GM18519 (cell line): ENCODE measurements around the gene SIGLECL1.
"Not testable (repeated sequence)": the region's sequence is repeated elsewhere in the genome, so short reads cannot be mapped to it uniquely, and the experiment has no call there.

Source experiments
- ATAC-seq: cut with Tn5 transposase; IDR thresholded peaks from one replicate; pipeline ENCODE4 v1.9.1; 2021; ENCODE audit warnings: mild to moderate bottlenecking, moderate library complexity; ENCODE audit not compliant: unreplicated experiment, low FRiP score

The SIGLECL1 gene

DNA sequence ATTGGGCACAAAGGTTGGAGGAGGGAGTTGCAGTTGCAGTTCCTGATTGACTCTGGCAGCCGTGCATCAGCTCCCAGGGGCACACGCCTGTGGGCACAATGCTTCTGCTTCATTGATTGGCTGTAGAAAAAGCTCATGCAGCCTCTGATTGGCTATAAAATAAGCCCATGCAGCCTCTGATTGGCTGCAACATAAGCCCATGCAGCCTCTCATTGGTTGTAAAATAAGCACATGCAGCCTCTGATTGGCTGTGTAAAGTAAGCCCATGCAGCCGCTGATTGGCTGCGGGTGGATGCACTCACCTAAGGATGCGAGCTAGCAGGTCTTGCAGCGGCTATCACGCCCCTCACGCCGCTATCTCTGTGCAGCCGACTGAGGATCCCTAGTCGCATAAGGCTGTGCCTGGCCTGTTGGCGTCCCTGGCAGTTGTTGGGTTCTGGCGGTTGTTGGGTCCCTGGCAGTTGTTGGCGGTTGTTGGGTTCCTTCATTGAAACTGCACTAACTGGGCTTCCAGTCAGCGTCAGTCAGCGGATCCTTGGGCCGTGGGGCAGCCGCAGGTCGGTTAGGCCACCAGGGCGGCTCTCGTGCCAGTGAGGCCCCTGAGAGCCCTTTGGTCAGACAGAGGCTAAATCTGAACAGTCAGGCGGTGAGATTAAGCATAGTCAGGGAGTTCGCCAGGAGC lies at the start of gene SIGLECL1:
SIGLECL1 (plus strand) TSS at position 295 of the 682 bp plus-strand sequence. CDS start 12,993 bp downstream, outside the sequence.
- ATAC-seq: no peak

DNA sequence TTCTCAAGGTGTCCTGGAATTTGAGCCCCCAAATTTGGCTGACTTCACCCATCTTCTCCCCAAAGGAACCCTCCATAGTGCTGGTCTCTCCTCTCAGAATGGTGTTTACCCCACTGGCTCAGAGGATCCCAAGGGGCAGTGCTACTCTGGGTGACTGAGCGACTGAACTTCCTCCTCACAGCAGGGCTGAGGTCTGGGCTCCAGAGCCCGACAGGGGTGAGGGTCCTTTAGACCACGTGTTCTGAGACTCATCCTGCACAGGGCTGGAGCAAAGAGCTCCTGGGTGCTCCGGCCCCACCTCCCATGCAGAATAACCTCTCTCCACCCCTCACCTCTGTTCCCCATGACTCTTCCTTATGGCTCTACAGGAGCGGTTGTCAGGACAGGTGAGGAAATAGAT lies 49.2 kb upstream of the SIGLECL1 start:
- no peak for ATAC-seq

DNA sequence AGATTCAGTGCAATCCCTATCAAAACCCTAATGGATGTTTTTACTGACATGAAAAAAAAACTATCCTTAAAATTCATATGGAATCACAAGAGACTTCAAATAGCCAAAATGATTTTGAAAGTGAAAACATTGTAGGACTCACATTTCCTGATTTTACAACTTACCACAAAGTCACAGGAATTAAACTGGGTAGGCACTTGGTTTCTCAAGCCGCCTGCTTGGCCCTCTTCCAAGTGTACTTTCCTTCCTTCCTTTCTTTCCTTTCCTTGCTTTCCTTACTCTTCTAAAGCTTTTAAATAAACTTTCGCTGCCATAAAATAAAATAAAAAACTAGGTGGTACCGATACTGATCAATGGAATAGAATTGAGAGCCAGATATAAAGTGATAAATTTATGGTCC lies 47.0 kb upstream of the SIGLECL1 start:
- ATAC-seq: no peak

DNA sequence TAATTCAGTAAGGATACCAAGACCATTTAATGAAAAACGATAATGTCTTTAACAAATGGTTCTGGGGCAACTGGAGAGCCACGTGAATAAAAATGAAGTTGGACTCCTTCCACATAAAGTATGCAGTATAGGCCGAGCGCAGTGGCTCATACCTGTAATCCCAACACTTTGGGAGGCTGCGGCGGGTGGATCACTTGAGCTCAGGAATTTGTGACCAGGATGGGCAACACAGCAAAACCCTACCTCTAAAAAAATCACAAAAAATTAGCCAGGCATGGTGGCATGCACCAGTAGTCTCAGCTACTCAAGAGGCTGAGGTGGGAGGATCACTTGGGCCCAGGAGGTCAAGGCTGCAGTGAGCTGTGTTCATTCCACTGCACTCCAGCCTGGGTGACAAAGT lies 46.6 kb upstream of the SIGLECL1 start:
- ATAC-seq: no peak

DNA sequence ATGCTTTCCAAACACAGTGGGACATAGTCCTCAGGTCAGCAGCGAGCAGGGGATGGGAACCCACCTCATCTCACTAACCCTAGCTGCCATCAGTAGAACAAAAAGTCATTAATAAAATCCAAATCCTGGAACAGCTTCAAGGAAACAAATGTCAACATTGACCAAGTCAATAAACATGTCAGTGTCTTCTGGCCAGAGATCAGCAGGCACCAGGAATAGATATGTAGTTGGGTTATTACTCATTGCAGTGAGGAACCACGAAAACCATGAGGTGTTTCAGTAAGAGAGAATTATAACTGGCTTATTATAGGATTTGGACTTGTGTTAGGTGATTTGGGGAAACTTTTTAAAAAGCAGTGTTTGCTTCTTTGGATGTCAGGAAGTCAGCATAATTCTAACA lies 43.1 kb upstream of the SIGLECL1 start:
- no peak for ATAC-seq

DNA sequence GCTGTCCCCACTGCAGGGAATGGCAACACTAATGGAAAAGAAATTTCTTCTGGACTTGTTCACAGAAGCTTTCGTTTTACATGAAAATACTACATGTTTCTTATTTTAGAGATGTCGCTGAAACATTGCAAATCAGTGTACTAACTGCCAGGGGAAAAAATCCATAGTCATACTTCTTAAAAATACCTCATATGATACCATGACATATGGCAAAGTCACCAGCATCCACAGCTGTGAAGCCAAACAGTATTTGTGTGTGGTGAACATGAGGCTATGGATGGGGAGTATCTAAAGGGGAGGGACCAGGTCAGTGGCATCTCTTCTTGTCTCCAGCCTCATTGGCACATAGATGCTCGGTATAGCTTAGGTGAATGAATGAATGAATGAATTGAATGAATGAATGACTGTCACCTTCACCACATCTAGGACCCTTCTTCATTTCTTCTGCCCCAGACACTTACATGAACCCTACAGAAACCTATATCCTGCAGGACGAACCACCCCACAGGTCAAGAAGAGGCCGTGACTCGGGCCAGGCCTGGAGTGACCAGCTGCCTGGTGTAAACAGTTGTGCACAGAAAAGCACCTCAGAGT lies 40.6 kb upstream of the SIGLECL1 start:
- ATAC-seq: no peak

DNA sequence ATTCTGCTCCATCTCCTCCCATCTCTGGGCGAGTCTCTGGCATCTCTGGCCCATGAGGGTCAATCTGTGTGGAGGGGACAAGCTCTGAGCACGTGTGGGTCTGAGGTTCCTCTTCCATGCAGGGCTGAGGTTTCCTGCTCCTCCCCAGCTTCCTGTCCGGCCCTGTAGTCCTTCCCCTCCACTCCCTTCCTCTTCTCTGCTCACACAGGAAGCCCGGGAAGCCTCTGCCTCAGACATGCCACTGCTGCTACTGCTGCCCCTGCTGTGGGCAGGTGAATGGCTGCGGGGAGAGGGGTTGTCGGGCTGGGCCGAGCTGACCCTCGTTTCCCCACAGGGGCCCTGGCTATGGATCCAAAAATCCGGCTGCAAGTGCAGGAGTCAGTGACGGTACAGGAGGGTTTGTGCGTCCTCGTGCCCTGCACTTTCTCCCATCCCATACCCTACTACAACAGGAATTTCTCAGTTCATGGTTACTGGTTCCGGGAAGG lies 40.0 kb upstream of the SIGLECL1 start:
- not testable (repeated sequence) for ATAC-seq

DNA sequence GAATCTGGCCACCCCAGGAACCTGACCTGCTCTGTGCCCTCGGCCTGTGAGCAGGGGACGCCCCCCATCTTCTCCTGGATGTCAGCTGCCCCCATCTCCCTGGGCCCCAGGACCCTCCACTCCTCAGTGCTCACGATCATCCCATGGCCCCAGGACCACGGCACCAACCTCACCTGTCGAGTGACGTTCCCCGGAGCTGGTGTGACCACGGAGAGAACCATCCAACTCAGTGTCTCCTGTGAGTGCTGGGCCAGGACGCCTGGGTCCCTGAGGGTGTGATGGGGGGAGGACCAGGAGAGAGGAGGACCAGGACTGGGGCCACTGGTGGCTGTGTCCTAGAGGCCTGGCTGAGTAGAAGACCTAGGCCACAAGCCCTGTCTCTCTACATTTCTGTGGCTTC lies 39.0 kb upstream of the SIGLECL1 start:
- no peak for ATAC-seq

DNA sequence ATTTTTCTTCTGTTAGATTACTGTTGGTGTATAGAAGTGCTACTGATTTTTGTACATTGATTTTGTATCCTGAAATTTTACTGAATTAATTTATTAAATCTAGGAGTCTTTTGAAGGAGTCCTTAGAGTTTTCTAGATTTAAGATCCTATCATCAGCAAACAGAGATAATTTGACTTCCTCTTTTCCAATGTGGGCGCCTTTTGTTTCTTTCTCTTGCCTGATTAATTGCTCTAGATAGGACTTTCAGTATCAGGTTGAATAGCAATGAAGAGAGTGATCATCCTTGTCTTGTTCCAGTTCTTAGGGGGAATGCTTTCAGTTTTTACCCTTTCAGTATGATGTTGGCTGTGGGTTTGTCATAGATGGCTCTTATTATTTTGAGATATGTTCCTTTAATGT lies 31.6 kb upstream of the SIGLECL1 start:
- ATAC-seq: no peak

DNA sequence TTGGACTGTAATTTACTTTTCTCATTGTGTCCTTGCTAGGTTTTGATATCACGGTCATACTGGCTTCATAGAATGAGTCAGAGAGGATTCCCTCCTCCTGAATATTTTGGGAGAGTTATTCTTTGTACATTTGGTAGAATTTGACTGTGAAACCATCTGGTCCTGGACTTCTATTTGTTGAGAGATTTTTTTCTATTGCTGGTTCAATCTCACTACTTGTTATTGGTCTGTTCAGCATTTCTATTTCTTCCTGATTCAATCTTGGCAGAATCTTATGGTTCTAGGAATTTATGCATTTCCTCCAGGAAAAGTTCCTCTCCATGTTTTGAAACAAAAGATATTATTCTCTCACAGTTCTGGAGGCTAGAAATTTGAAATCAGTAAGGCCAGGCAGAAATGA lies 30.9 kb upstream of the SIGLECL1 start:
- ATAC-seq: no peak

DNA sequence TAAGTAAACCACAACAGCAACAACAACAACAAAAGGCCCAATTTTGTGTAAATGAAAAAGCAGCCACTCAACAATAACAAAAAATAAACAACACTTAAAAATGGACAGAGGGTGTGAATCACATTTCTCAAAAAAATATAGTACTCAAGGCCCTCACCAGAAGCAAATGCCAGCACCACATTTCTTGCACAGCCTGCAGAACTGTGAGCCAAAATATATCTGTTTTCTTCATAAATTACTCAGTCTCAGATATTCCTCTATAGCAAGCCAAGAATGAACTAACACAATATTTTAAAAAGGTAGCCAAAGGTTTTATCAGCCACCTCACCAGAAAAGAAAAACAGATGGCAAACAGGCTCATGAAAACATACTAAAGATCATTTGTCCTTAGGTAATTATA lies 29.9 kb upstream of the SIGLECL1 start:
- ATAC-seq: no peak

DNA sequence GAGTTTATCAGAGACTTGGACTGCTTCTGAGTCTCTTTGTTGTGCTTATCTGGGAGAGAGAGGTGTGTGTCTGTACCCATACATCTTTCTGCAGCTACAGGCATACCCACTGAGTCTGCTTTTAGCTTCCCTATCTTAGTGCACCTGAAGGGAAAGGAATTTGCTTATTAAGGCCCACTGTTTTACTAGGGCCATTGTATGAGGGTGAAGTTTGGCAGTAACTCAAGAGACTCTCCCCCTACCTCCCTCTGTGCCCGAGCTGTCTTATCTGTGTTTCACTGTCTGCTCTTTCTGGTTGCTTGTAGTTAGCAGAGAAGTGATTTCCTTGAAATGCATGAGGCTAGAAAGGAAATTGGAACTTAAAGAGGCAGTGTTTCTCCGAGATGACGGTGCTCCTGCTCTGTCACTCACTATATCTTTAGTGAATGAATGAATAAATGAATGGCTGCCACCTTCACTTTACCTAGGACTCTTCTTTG lies 26.7 kb upstream of the SIGLECL1 start:
- no peak for ATAC-seq

DNA sequence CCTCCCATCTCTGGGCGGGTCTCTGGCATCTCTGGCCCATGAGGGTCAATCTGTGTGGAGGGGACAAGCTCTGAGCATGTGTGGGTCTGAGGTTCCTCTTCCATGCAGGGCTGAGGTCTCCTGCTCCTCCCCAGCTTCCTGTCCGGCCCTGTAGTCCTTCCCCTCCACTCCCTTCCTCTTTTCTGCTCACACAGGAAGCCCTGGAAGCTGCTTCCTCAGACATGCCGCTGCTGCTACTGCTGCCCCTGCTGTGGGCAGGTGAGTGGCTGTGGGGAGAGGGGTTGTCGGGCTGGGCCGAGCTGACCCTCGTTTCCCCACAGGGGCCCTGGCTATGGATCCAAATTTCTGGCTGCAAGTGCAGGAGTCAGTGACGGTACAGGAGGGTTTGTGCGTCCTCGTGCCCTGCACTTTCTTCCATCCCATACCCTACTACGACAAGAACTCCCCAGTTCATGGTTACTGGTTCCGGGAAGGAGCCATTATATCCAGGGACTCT lies 25.9 kb upstream of the SIGLECL1 start, which contains the start of gene CD33:
CD33 (plus strand) TSS at position 183 of the 496 bp plus-strand sequence; CDS start at position 222, 39 bp downstream.
- ATAC-seq: not testable (repeated sequence)

DNA sequence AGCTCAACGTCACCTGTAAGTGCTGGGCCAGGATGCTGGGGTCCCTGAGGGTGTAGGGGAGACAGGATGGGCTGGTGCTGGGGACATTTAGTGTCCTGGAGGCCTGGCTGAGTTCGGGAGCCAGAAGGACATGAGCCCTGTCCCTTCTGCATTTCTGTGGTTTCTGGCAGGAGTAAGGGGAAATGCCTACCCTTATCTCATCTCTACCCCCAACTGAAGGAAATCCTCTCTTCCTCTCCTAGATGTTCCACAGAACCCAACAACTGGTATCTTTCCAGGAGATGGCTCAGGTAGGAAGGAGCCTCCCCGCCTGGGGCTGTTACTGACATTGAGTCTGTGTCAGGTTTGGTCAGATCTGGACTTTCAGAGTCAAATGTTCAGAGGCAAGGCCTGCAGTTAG lies 24.8 kb upstream of the SIGLECL1 start:
- ATAC-seq: no peak

DNA sequence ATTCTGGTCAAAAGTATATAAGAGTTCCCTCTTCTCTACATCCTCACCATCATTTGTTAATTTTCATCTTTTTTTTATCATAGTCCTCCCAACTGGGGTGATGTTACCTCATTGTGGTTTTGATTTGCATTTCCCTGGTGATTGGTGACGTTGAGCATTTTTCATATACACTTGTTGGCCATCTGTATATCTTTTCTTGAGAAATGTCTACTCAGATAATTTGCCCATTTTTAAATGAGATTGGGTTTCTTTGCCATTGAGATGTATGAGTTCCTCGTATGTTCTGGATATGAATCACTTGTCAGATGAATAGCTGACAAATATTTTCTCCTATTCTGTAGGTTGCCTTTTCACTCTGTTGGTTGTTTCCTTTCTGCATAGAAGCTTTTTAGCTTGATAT lies 23.6 kb upstream of the SIGLECL1 start:
- ATAC-seq: no peak

DNA sequence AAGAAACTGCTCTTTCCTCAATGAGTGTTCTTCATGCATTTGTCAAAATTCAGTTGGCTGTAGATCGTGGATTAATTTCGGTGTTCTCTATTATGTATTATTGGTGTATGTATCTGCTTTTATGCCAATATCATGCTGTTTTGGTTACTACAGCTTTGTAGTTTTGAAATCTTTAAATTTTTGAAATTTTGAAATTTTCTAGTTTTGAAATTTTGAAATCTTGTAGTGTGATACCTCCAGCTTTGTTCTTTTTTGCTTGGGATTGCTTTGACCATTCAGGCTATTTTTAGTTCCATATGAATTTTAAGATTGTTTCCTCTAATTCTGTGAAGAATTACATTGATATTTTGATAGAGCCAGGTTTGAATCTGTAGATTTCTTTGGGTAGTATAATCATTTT lies 22.9 kb upstream of the SIGLECL1 start:
- no peak for ATAC-seq

DNA sequence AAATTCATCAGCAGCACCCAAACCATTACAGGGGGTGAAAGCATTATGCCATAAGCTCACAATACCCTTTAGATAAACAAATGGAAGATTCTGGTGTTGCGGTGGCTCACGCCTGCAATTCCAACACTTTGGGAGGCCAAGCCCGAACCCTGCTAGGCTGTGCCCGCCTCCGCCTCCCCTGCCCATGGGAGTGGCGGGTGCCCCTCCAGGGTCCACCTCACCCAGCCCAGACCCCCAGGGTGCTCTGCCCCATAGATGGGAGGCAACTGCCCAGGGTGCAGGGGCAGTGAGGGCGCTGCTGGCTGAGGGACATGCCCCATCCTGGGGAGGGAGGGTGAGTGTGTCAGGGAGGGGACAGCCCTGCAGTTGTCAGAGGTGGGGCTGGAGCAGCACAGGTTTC lies 10.0 kb upstream of the SIGLECL1 start:
- ATAC-seq: no peak

DNA sequence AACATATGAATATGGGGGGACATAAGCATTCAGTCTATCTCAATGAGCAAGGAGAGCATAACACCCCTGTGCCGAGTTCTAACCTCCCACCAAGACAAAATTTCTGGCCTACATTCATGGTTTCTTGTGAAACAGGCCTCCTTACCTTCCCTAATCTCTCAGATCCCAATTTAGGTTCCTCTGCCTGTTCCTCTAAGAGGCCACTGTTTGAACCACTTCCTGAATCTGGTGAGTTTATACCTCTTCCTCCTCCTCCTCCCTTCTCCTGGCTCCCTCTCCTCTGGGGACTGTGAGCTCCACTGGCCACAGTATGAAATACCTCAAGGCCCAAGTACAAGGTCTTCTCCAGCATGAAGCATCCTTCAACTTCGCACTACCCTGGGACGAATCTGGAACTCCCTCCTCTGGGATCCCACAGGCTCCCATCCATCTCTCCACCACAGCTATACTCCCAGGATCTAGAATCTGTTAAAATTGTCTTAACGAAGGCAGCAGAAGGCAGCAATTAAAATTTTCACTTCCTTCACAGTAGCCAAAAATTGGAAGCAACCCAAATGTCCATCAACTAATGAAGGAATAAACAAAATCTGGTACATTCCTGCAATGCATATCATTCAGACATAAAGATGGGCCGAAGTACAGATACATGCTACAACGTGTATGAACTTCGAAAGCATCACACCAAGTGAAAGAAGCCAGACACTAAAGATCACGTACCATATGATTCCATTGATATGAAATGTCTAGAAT lies 7.8 kb upstream of the SIGLECL1 start:
- ATAC-seq: no peak

DNA sequence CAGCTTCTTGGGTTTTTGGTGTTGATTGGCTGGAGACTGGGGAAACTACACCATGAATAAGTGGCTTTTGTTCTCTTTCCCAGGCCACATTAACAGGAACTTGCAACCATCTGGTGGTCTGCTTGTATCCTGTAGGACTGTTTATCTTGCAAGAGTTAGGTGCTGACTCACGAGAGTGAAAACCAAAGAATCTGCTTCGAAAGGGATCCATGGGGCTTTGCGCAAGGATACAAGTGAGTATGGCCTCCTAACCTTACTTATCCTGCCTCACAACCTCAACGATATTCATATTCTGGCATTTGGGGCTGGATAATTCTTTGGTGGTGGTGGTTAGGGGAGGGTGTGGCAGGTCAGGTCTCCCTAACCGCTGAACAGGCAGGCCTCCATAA lies 4.7 kb upstream of the SIGLECL1 start:
- no peak for ATAC-seq

DNA sequence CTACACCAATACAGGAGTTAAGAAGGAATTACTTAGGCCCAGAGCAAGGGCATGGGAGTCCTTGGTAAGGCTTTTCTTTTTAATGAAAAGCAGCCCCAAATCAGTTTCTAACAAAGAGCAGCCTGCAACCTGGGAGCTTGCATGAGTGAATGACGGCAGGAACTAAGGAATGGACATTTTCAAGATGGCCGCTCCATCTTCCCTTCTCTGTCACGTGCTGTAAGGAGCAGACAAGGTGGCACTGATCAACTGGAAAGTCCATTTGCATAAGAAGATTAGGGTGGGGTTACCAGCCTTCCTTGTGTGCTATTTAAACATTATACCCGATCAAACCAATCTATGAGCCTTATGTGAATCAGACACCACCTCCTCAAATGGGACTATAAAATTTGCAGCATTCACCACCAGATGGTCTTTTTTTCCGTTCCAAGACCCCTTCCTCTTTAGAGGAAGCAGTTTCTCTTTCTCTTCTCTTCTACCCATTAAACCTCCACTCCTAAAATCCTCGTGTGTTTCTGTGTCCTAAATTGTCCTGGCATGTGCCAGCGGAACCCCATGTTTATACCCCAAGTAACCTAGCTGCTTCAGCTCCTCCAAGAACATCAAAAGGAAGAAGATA lies 2.8 kb upstream of the SIGLECL1 start:
- ATAC-seq: no peak

DNA sequence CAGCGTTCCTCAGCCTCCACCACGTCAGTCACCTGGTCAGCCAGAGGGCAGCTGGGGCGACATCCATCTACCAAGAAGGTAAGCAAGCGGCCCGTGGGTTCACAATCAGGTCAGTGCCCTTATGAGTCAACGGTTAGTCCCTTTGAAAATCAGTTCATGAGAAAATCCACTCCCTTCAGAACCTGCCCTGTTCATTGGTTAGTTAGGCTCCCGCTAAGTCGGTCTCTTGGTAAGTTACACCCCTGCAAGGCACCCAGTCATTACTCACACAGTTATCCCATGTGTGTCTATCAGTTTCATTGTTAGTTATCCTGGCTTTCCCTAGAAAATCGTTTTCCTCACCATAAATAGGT lies 564 bp downstream of the SIGLECL1 start:
- no peak for ATAC-seq
